ENCODE measurements around the gene ZNF394.

ZNF394 gene

GRCh38 chr7:99493823-99494222 is 6.3 kb downstream of the ZNF394 start:
- Histone ChIP-seq H3K4me3 (no peak overlapping the region), H3K27ac (no peak overlapping the region)
- TF ChIP-seq CTCF (IDR thresholded peaks at IDR 0.05) = no peak
- no peak for DNase-seq (ENCODE audit: low spot score)

GRCh38 chr7:99490878-99491277 is 9.2 kb downstream of the ZNF394 start:
- no peak overlapping the region for H3K27ac ChIP-seq
- DNase-seq (ENCODE audit: low spot score) = no peak
- no peak overlapping the region for H3K4me3 ChIP-seq
- no peak for TF ChIP-seq CTCF (IDR thresholded peaks at IDR 0.05)

DNA sequence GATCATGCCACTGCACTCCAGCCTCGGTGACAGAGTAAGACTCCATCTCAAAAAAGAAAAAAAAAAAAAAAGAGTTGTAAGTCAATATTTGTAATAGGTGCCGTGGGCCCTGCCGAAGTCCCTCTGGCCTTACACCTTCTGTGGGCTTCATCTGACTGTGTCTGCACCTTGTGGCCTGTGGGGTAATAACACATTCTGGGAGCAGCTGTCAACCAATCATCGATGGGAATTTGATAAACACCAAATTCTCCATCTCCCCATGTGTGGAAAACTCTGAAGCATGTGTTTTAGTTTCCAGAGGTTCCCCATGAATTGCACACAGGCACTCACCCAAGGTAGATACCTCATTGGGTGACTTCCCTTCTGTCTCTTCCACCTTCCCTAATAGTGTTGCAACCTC is 10.8 kb downstream of the ZNF394 start:
- no peak for TF ChIP-seq CTCF (IDR thresholded peaks at IDR 0.05)
- Histone ChIP-seq H3K27ac (no peak overlapping the region), H3K4me3 (no peak overlapping the region)
- no peak for DNase-seq (ENCODE audit: low spot score)

- no peak overlapping the region for H3K27ac ChIP-seq
- DNase-seq (ENCODE audit: low spot score) = no peak
- no peak overlapping the region for H3K4me3 ChIP-seq
- TF ChIP-seq CTCF (IDR thresholded peaks at IDR 0.05) = no peak
Observed at GRCh38 chr7:99485094-99485493, 15.0 kb downstream of the ZNF394 start.

GRCh38 chr7:99478464-99479440 is 21.3 kb downstream of the ZNF394 start:
- TF ChIP-seq CTCF (IDR thresholded peaks at IDR 0.05) = no peak
- no peak for DNase-seq (ENCODE audit: low spot score)
- Histone ChIP-seq H3K4me3 (no peak overlapping the region), H3K27ac (peak overlapping the region in 1 of 2 donors; percentile 20)

- no peak for DNase-seq (ENCODE audit: low spot score)
- no peak for TF ChIP-seq CTCF (IDR thresholded peaks at IDR 0.05)
- H3K27ac ChIP-seq = no peak overlapping the region
- no peak overlapping the region for H3K4me3 ChIP-seq
Observed at GRCh38 chr7:99476107-99476506, 24.0 kb downstream of the ZNF394 start.

DNA sequence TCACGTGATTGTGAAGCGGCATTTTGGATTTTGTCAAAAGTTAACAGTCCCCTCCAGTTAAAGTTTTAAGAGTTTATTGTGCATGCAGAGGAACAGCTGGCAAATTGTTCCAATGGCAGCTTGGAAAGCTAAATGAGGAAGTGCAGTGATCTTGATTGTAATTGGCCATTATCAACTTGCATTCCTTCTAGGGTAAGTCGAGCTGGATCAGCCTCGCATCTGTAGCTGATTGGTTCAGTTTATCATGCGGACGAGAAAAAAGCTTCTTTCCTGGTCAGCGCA is 26.8 kb downstream of the ZNF394 start:
- no peak for TF ChIP-seq CTCF (IDR thresholded peaks at IDR 0.05)

More for the DNA sequence above, 26.8 kb downstream of the ZNF394 start:
- DNase-seq (ENCODE audit: low spot score) = no peak
- peak overlapping the region; percentile 83 for H3K4me3 ChIP-seq
- H3K27ac ChIP-seq = no peak overlapping the region

Data from coronary artery (tissue), 2 donors.